Central memory CD8-positive, alpha-beta T cell (primary cell): ENCODE data around the gene CARMIL1.
A peak's percentile ranks its signal among the peaks of the same experiment; 100 is the strongest.

Source experiments
- ATAC-seq: fragments of 150-1000 bp; cut with Tn5 transposase; replicated peaks from 2 replicates; pipeline ENCODE4 v1.10.0; 2022; ENCODE audit warnings: mild to moderate bottlenecking, moderate FRiP score, moderate number of reproducible peaks; ENCODE audit not compliant: poor library complexity, severe bottlenecking; ENCODE audit errors: extremely low read depth
- DNase-seq, 2 donors: peaks; one replicate each; pipeline ENCODE4 v3.0.0; 2021; ENCODE audit warnings: low spot score in 2 of 2
- H3K27ac Mint-ChIP-seq: one replicate; pipeline ENCODE4 v1.8.0; 2022; ENCODE audit warnings: low read depth, mild to moderate bottlenecking, moderate library complexity, mixed read lengths
- H3K27me3 Mint-ChIP-seq: one replicate; pipeline ENCODE4 v1.8.0; 2022; ENCODE audit warnings: mixed read lengths
- H3K36me3 Mint-ChIP-seq: one replicate; pipeline ENCODE4 v1.8.0; 2022; ENCODE audit warnings: mild to moderate bottlenecking, moderate library complexity, mixed read lengths; ENCODE audit not compliant: insufficient read depth
- H3K4me1 Mint-ChIP-seq: one replicate; pipeline ENCODE4 v1.8.0; 2022; ENCODE audit warnings: mixed read lengths
- H3K4me3 Mint-ChIP-seq: one replicate; pipeline ENCODE4 v1.8.0; 2022; ENCODE audit warnings: mild to moderate bottlenecking, moderate library complexity, mixed read lengths
- H3K9me3 Mint-ChIP-seq: one replicate; pipeline ENCODE4 v1.8.0; 2022; ENCODE audit warnings: mixed read lengths

The CARMIL1 gene

GRCh38 chr6:25401711-25402110 is 122.5 kb downstream of the CARMIL1 start:
- Mint-ChIP-seq H3K27me3 (no peaks in the 10 kb centered on the region), H3K4me1 (no peaks in the 10 kb centered on the region), H3K4me3 (no peak overlapping the region), H3K9me3 (no peaks in the 10 kb centered on the region), H3K27ac (no peak overlapping the region), H3K36me3 (no peaks in the 10 kb centered on the region)
- DNase-seq (no peak), ATAC-seq (no peak)

- DNase-seq: no peak
- Mint-ChIP-seq H3K9me3 (no peaks in the 10 kb centered on the region), H3K27ac (no peak overlapping the region), H3K4me1 (no peaks in the 10 kb centered on the region), H3K27me3 (no peaks in the 10 kb centered on the region), H3K36me3 (no peaks in the 10 kb centered on the region), H3K4me3 (no peak overlapping the region)
- no peak for ATAC-seq
Observed at GRCh38 chr6:25402125-25402524, 123.0 kb downstream of the CARMIL1 start.

- Mint-ChIP-seq H3K4me1 (no peaks in the 10 kb centered on the region), H3K36me3 (no peaks in the 10 kb centered on the region), H3K4me3 (no peak overlapping the region), H3K9me3 (no peaks in the 10 kb centered on the region), H3K27me3 (no peaks in the 10 kb centered on the region), H3K27ac (no peak overlapping the region)
- ATAC-seq: no peak
- DNase-seq: no peak
Observed at GRCh38 chr6:25403150-25403549, 124.0 kb downstream of the CARMIL1 start.

- Mint-ChIP-seq H3K4me1 (no peaks in the 10 kb centered on the region), H3K36me3 (no peaks in the 10 kb centered on the region), H3K27me3 (no peaks in the 10 kb centered on the region), H3K27ac (no peak overlapping the region), H3K4me3 (no peak overlapping the region), H3K9me3 (no peaks in the 10 kb centered on the region)
- DNase-seq (no peak), ATAC-seq (no peak)
Observed at GRCh38 chr6:25404091-25404490, 124.9 kb downstream of the CARMIL1 start.

- H3K36me3 Mint-ChIP-seq: no peaks in the 10 kb centered on the region
- no peaks in the 10 kb centered on the region for H3K4me1 Mint-ChIP-seq
- no peaks in the 10 kb centered on the region for H3K9me3 Mint-ChIP-seq
- H3K4me3 Mint-ChIP-seq: no peak overlapping the region
- peak; percentile 94 for ATAC-seq
- peak; percentile 17 to 37 for DNase-seq
- no peaks in the 10 kb centered on the region for H3K27me3 Mint-ChIP-seq
- no peak overlapping the region for H3K27ac Mint-ChIP-seq
Observed at GRCh38 chr6:25404693-25405169, 125.6 kb downstream of the CARMIL1 start.

- no peaks in the 10 kb centered on the region for H3K36me3 Mint-ChIP-seq
- H3K9me3 Mint-ChIP-seq: no peaks in the 10 kb centered on the region
- DNase-seq (no peak), ATAC-seq (peak; percentile 38)
- H3K27me3 Mint-ChIP-seq: no peaks in the 10 kb centered on the region
- H3K4me3 Mint-ChIP-seq: no peak overlapping the region
- H3K4me1 Mint-ChIP-seq: peaks cover 5% of the 10 kb centered on the region
- no peak overlapping the region for H3K27ac Mint-ChIP-seq
Observed at GRCh38 chr6:25405442-25405841, 126.3 kb downstream of the CARMIL1 start.

- Mint-ChIP-seq H3K4me3 (no peak overlapping the region), H3K9me3 (no peaks in the 10 kb centered on the region), H3K27ac (no peak overlapping the region), H3K27me3 (no peaks in the 10 kb centered on the region), H3K36me3 (no peaks in the 10 kb centered on the region), H3K4me1 (peaks cover 6% of the 10 kb centered on the region)
- ATAC-seq: no peak
- DNase-seq: no peak
Observed at GRCh38 chr6:25407431-25407830, 128.3 kb downstream of the CARMIL1 start.

GRCh38 chr6:25410102-25410501 is 130.9 kb downstream of the CARMIL1 start:
- no peaks in the 10 kb centered on the region for H3K36me3 Mint-ChIP-seq
- DNase-seq (no peak), ATAC-seq (no peak)
- peaks cover 16% of the 10 kb centered on the region for H3K4me1 Mint-ChIP-seq
- H3K27me3 Mint-ChIP-seq: no peaks in the 10 kb centered on the region
- peak overlapping the region; percentile 41 for H3K4me3 Mint-ChIP-seq
- no peak overlapping the region for H3K27ac Mint-ChIP-seq
- no peaks in the 10 kb centered on the region for H3K9me3 Mint-ChIP-seq

GRCh38 chr6:25411316-25411950 is 132.3 kb downstream of the CARMIL1 start:
- Mint-ChIP-seq H3K36me3 (peaks cover 2% of the 10 kb centered on the region), H3K27me3 (no peaks in the 10 kb centered on the region), H3K4me1 (peaks cover 22% of the 10 kb centered on the region), H3K9me3 (no peaks in the 10 kb centered on the region), H3K27ac (no peak overlapping the region), H3K4me3 (no peak overlapping the region)
- ATAC-seq (no peak), DNase-seq (no peak)

GRCh38 chr6:25413207-25413905 is 134.2 kb downstream of the CARMIL1 start:
- DNase-seq: no peak
- peaks cover 34% of the 10 kb centered on the region for H3K4me1 Mint-ChIP-seq
- no peak overlapping the region for H3K4me3 Mint-ChIP-seq
- no peak overlapping the region for H3K27ac Mint-ChIP-seq
- H3K27me3 Mint-ChIP-seq: no peaks in the 10 kb centered on the region
- no peak for ATAC-seq
- H3K9me3 Mint-ChIP-seq: no peaks in the 10 kb centered on the region
- H3K36me3 Mint-ChIP-seq: peaks cover 2% of the 10 kb centered on the region

GRCh38 chr6:25414168-25414567 is 135.0 kb downstream of the CARMIL1 start:
- Mint-ChIP-seq H3K27me3 (no peaks in the 10 kb centered on the region), H3K9me3 (no peaks in the 10 kb centered on the region), H3K27ac (no peak overlapping the region), H3K36me3 (peaks cover 2% of the 10 kb centered on the region), H3K4me1 (peaks cover 34% of the 10 kb centered on the region), H3K4me3 (no peak overlapping the region)
- ATAC-seq: no peak
- DNase-seq: no peak

GRCh38 chr6:25414755-25415154 is 135.6 kb downstream of the CARMIL1 start:
- ATAC-seq (no peak), DNase-seq (no peak)
- Mint-ChIP-seq H3K4me1 (peaks cover 34% of the 10 kb centered on the region), H3K36me3 (peaks cover 2% of the 10 kb centered on the region), H3K27me3 (no peaks in the 10 kb centered on the region), H3K9me3 (no peaks in the 10 kb centered on the region), H3K4me3 (no peak overlapping the region), H3K27ac (no peak overlapping the region)

- H3K9me3 Mint-ChIP-seq: no peaks in the 10 kb centered on the region
- H3K27me3 Mint-ChIP-seq: no peaks in the 10 kb centered on the region
Observed at GRCh38 chr6:25415274-25415673, 136.1 kb downstream of the CARMIL1 start.

More at GRCh38 chr6:25415274-25415673, 136.1 kb downstream of the CARMIL1 start:
- ATAC-seq (no peak), DNase-seq (no peak)
- Mint-ChIP-seq H3K4me3 (no peak overlapping the region), H3K36me3 (peaks cover 2% of the 10 kb centered on the region), H3K4me1 (peaks cover 30% of the 10 kb centered on the region), H3K27ac (no peak overlapping the region)
